Omental fat pad (tissue), 4 donors: ENCODE measurements around the gene RICTOR. TPM values are rescaled to one million over a fixed set of nuclear protein-coding genes. Genes with fewer than 3 reads are reported as not detected.

Source experiments
- ATAC-seq: fragments of 150-250 bp; one replicate; pipeline ENCODE4 v1.9.1; 2016; ENCODE audit warnings: mild to moderate bottlenecking, moderate library complexity; ENCODE audit not compliant: low FRiP score
- DNase-seq: peaks from one replicate; pipeline ENCODE4 v3.0.0-alpha.2; 2019; ENCODE audit warnings: low spot score
- total RNA-seq, 4 donors: library from RNA; depleted of rRNA; stranded (reverse); fragments of >200 nt; gene quantifications; one replicate each; pipeline ENCODE4 v1.1.0, GENCODE V29; 2016
- TF ChIP-seq, protein P1 (sequence below), 3 donors: fragments of 450-650 bp; IDR thresholded peaks; one replicate each; pipeline ENCODE4 v1.5.1; 2016 to 2017; ENCODE audit warnings: antibody characterized with exemption in 3 of 3, mild to moderate bottlenecking in 3 of 3, moderate library complexity in 2 of 3

The RICTOR gene
- total RNA-seq, 4 donors from 2014 or later: 20.4 to 47.1 (median 32.2) TPM

DNA sequence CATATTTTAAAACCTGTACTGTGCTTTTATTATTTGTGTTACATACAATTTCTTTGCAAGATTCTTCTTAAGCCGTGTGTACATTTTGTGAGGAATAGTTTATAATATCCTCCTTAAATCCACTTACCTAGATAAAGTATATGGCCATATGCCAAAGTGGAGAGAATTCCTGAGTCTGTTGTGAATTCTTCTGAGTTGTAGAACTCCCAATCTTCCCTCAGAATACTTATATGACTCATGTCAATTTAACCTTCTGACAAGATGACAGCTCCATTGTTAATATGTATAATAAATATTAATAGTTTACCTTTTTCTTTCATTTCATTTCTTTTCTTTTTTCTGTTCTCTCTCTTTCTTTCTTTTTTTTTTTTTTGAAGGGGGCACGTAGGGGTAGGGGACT, 6.0 kb upstream of the RICTOR start:
- ATAC-seq: no peak
- DNase-seq: no peak
- TF ChIP-seq, protein P1, sequence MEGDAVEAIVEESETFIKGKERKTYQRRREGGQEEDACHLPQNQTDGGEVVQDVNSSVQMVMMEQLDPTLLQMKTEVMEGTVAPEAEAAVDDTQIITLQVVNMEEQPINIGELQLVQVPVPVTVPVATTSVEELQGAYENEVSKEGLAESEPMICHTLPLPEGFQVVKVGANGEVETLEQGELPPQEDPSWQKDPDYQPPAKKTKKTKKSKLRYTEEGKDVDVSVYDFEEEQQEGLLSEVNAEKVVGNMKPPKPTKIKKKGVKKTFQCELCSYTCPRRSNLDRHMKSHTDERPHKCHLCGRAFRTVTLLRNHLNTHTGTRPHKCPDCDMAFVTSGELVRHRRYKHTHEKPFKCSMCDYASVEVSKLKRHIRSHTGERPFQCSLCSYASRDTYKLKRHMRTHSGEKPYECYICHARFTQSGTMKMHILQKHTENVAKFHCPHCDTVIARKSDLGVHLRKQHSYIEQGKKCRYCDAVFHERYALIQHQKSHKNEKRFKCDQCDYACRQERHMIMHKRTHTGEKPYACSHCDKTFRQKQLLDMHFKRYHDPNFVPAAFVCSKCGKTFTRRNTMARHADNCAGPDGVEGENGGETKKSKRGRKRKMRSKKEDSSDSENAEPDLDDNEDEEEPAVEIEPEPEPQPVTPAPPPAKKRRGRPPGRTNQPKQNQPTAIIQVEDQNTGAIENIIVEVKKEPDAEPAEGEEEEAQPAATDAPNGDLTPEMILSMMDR (IDR thresholded peaks at IDR 0.05): no peak

DNA sequence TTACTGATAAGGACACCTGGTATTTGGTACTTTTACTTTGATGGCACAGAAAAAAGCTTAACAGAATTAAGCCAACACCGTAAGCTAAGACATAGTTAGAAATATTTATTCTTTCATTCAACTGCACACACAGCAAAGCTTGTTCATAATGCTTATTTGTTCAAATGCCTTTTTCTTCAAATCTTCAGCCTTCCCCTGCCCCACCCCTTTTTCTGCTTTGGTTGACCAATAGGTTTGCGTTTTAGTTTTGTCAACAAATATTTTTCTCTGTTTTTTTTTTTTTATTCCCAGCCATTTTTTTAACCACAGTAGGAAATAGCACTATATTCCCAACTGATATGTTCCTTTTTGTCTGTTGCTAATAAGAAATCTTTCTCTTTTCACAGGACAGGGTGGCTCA, 4.9 kb upstream of the RICTOR start:
- TF ChIP-seq, protein P1 (IDR thresholded peaks at IDR 0.05): no peak
- no peak for DNase-seq
- no peak for ATAC-seq

DNA sequence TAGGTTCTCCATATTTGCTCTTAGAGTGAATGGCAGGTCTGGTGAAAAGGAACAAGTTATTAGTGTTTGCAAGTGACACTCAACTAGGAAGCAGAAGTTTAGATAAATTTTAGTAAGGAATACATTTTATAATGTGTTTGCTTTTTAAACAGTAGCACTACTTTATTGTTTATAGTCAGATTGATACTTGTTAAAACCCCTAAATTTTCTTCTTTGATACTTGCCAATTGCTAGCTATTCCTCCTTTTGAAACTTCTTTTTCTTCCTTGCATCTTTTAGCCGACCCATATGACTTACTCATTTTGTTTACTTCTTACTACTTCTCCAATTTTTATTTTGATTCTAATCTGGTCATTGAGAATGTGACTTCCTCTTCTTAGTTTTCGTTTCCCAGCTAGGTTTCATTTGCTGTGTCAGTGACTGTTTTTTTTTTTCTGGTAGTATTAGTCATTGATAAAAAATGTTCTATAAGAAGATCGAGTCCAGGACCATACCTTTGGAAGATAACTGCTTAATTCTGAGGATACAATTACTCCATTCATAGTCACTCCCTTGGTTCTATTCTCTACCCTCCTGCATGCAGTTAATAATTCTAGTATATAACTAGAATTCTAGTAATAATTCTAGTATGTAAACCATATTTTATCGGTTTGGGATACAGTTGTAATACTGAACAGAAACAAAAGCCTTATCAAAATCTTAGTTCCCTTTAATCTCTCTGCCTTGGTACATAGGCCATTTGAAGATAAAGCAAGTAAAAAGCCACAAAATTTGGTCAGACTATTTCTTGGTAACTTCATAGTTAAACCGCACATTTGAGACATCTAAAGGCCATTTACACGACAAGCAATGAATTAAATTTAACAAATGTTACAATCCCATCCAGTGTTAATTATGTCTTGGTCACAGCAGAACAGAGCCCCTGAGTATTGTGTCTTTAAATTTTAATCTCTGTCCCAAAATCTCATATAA, 2.8 kb upstream of the RICTOR start:
- no peak for DNase-seq
- ATAC-seq: no peak
- TF ChIP-seq, protein P1 (IDR thresholded peaks at IDR 0.05): no peak

DNA sequence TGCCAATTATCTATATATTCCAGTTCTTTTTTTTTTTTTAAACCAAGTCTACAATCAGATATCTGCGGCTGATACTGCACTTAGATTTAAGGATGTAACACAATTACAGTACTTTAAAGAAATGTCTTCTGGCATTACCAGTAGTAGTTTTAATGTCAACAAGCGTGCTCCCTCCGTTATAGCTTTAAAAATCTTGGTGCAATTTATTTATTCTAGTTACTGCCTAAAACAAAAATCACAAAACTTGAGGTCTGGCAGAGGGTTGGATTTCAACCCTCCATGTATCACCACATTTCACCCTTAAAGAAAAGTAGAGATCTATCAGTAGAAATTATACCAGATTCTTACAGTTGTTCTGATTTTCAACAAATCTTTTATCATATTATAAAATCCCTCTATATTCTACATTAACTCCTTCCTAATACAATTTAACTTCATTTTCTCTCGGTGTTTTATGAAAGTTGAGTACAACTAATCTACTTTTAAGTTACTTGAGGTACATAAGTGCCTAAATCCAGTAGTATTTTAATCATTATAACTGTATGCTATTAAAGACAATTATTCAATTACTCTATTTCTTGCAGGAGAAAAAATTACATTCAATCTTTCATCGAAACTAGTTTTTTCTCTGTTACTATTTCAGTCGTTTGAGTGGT, 2.0 kb upstream of the RICTOR start:
- DNase-seq (no peak), ATAC-seq (no peak)
- TF ChIP-seq, protein P1 (IDR thresholded peaks at IDR 0.05): no peak

DNA sequence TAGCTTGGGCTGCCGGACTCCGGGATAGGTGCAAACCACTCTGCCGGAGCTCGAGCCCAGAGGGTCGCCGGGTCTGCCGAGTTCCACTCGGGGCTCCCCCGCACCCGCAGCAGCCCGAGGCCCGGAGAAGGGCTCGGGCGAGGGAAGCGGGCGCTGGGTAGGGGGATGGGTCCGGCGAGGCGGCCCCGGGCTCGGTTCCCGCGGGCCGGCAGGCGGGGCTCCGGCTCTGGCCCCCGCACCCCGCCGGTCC, 507 bp downstream of the RICTOR start:
- peak; percentile 79 for ATAC-seq

DNA sequence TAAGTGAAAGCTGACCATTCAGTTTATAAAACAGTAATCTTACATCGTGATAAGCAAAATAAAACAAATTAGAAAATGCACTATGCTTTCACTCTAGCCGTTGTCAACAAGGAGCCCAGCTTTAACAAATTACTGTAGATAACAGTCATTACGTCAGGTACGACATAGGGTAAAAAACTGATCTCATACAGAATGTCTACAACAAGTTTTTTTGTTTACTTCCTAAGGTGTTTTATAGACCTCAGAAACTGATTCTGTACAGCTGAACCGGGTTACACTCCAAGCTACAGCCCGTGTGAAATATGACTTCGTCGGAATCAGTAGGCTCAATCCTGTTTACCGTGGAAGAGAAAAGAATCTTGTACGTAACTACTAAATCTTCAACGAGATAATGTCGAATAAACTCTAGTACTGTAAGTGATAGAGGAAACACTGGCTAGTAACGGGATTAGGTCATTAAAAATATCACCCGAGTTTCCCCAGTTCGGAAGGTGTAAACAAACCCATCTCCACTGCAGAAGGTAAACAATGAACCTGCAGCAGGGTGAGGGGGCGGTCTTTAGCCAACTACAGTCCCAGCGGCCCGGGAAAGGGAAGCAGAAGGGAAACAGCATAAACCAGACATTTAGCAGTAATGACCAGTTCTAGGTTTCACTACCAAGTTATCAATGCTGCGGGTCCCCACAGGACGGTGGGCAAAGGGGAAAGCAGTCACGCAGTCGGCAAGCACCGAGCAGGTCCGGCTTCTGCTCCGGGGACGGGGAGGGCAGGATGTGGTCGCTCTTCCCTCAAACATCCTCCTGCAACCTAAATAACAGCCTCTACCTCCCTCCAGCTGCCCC, 1.1 kb downstream of the RICTOR start:
- ATAC-seq: peak; percentile 46
- DNase-seq: no peak
- TF ChIP-seq, protein P1 (IDR thresholded peaks at IDR 0.05): no peak

More for the DNA sequence above, 507 bp downstream of the RICTOR start:
- TF ChIP-seq, protein P1 (IDR thresholded peaks at IDR 0.05): no peak
- no peak for DNase-seq
